ENCODE results near the gene NKX2-1. TPM values are rescaled to one million over a fixed set of nuclear protein-coding genes. Genes with fewer than 3 reads are reported as not detected.

The NKX2-1 gene
- total and polyA plus RNA-seq, 2 of the 13 experiments (the other 11 are each of a cell fraction or from before 2014, with no cell fraction given), result not detected

DNA sequence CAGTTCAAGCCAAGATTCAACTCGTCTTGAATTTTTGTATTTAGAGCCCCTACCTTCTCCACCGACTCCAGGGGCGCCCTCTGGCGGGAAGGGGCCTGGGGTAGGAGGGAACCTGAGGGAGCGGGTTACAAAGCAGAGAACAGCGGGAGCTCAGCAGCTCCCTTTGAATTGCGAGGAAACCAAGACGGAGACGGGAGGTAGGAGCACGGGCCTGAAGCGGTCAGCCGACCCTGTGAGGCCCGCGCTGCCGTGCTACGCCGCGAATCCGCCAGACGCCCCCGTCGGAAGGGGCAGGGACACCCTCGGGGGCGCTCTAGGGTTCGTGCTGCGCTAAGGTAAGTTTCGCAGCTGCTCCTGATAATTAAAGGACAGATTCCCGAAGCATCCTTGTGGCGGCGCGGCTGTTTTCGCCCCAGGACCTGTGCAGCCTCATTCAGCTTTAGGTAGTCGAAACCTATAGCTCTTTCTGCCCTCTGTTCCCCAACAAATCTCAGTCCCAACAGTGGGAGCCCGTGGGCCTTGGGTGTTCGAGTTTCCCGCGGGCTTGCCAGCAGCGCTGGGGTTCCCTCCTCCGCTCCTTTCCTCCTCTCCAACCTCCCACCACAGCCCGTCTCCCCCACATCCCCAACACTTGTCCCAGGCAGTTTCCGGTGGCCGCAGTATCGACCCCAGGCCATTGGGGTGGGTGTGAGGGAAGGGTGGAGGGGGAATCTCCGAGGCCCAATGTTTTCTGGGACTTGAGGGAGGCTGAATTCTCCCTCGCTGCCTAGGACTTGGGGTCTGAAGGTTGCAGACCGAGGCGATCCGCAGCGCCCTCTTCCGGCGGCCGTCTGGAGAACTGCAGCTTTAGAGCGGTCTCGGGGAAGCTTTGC lies 5.1 kb upstream of the NKX2-1 start (continued):
- no peak; the same call in 1 of the 2 replicates for TF ChIP-seq ZNF350 (CRISPR knock-in tag; IDR thresholded peaks at IDR 0.05; ENCODE audit: borderline replicate concordance, low read depth)
- no peak for TF ChIP-seq ZEB1 (IDR thresholded peaks at IDR 0.05; ENCODE audit: insufficient replicate concordance, low read depth)
- TF ChIP-seq TAF15 (IDR thresholded peaks at IDR 0.05; ENCODE audit: low read depth, low read length, poor library complexity, severe bottlenecking), result peak; percentile 54
- TF ChIP-seq, protein P1, sequence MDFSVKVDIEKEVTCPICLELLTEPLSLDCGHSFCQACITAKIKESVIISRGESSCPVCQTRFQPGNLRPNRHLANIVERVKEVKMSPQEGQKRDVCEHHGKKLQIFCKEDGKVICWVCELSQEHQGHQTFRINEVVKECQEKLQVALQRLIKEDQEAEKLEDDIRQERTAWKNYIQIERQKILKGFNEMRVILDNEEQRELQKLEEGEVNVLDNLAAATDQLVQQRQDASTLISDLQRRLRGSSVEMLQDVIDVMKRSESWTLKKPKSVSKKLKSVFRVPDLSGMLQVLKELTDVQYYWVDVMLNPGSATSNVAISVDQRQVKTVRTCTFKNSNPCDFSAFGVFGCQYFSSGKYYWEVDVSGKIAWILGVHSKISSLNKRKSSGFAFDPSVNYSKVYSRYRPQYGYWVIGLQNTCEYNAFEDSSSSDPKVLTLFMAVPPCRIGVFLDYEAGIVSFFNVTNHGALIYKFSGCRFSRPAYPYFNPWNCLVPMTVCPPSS (IDR thresholded peaks at IDR 0.05), result no peak
- TF ChIP-seq, protein P2, sequence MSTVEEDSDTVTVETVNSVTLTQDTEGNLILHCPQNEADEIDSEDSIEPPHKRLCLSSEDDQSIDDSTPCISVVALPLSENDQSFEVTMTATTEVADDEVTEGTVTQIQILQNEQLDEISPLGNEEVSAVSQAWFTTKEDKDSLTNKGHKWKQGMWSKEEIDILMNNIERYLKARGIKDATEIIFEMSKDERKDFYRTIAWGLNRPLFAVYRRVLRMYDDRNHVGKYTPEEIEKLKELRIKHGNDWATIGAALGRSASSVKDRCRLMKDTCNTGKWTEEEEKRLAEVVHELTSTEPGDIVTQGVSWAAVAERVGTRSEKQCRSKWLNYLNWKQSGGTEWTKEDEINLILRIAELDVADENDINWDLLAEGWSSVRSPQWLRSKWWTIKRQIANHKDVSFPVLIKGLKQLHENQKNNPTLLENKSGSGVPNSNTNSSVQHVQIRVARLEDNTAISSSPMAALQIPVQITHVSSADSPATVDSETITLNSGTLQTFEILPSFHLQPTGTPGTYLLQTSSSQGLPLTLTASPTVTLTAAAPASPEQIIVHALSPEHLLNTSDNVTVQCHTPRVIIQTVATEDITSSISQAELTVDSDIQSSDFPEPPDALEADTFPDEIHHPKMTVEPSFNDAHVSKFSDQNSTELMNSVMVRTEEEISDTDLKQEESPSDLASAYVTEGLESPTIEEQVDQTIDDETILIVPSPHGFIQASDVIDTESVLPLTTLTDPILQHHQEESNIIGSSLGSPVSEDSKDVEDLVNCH (CRISPR knock-in tag; IDR thresholded peaks at IDR 0.05), result no peak
- TF ChIP-seq ZNF615 (CRISPR knock-in tag; IDR thresholded peaks at IDR 0.05; ENCODE audit: borderline replicate concordance), result no peak
- no peak for TF ChIP-seq ZNF773 (CRISPR knock-in tag; IDR thresholded peaks at IDR 0.05; ENCODE audit: borderline replicate concordance)
- no peak for TF ChIP-seq RELA (CRISPR knock-in tag; IDR thresholded peaks at IDR 0.05)
- TF ChIP-seq, protein P3, sequence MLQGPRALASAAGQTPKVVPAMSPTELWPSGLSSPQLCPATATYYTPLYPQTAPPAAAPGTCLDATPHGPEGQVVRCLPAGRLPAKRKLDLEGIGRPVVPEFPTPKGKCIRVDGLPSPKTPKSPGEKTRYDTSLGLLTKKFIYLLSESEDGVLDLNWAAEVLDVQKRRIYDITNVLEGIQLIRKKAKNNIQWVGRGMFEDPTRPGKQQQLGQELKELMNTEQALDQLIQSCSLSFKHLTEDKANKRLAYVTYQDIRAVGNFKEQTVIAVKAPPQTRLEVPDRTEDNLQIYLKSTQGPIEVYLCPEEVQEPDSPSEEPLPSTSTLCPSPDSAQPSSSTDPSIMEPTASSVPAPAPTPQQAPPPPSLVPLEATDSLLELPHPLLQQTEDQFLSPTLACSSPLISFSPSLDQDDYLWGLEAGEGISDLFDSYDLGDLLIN (CRISPR knock-in tag; IDR thresholded peaks at IDR 0.05; ENCODE audit: borderline replicate concordance), result 0 out of 2 replicates have a peak, but pooled peaks have one; percentile 54
- TF ChIP-seq ZFP36L1 (CRISPR knock-in tag; IDR thresholded peaks at IDR 0.05), result no peak
- TF ChIP-seq CHD4 (IDR thresholded peaks at IDR 0.05; ENCODE audit: borderline replicate concordance, low read length), result no peak
- TF ChIP-seq, protein P4, sequence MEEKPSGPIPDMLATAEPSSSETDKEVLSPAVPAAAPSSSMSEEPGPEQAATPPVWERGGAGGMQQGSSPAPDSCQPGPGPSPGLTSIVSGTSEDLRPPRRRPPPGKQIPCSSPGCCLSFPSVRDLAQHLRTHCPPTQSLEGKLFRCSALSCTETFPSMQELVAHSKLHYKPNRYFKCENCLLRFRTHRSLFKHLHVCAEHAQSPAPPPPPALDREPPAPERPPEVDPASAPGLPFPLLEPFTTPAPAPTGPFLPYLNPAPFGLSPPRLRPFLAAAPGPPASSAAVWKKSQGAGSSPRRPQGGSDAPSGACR (CRISPR knock-in tag; IDR thresholded peaks at IDR 0.05), result no peak
- TF ChIP-seq ZNF205 (CRISPR knock-in tag; IDR thresholded peaks at IDR 0.05), result no peak
- no peak for TF ChIP-seq RAD51 (IDR thresholded peaks at IDR 0.05; ENCODE audit: borderline replicate concordance)
- TF ChIP-seq ZNF333 (CRISPR knock-in tag; IDR thresholded peaks at IDR 0.05; ENCODE audit: borderline replicate concordance), result no peak
- TF ChIP-seq, protein P5, sequence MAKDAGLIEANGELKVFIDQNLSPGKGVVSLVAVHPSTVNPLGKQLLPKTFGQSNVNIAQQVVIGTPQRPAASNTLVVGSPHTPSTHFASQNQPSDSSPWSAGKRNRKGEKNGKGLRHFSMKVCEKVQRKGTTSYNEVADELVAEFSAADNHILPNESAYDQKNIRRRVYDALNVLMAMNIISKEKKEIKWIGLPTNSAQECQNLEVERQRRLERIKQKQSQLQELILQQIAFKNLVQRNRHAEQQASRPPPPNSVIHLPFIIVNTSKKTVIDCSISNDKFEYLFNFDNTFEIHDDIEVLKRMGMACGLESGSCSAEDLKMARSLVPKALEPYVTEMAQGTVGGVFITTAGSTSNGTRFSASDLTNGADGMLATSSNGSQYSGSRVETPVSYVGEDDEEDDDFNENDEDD (CRISPR knock-in tag; IDR thresholded peaks at IDR 0.05; ENCODE audit: borderline replicate concordance), result peak; percentile 24; the same call in 1 of the 2 replicates
- peak; percentile 73 for TF ChIP-seq EZH2 (conservative IDR thresholded peaks at IDR 0.05; ENCODE audit: low read depth, low read length)
- TF ChIP-seq, protein P6, sequence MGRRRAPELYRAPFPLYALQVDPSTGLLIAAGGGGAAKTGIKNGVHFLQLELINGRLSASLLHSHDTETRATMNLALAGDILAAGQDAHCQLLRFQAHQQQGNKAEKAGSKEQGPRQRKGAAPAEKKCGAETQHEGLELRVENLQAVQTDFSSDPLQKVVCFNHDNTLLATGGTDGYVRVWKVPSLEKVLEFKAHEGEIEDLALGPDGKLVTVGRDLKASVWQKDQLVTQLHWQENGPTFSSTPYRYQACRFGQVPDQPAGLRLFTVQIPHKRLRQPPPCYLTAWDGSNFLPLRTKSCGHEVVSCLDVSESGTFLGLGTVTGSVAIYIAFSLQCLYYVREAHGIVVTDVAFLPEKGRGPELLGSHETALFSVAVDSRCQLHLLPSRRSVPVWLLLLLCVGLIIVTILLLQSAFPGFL (CRISPR knock-in tag; IDR thresholded peaks at IDR 0.05), result 0 out of 2 replicates have a peak, but pooled peaks have one; percentile 34
- TF ChIP-seq, protein P7, sequence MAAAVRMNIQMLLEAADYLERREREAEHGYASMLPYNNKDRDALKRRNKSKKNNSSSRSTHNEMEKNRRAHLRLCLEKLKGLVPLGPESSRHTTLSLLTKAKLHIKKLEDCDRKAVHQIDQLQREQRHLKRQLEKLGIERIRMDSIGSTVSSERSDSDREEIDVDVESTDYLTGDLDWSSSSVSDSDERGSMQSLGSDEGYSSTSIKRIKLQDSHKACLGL (CRISPR knock-in tag; IDR thresholded peaks at IDR 0.05), result no peak
- no peak for TF ChIP-seq ZBTB7A (CRISPR knock-in tag; IDR thresholded peaks at IDR 0.05)

All from HepG2 (cell line).